HG03066 (cell line): Measurements from ENCODE around the gene IRS1.

Experiments
- ATAC-seq: cut with Tn5 transposase; IDR thresholded peaks from one replicate; pipeline ENCODE4 v1.9.1; 2021; ENCODE audit warnings: low read depth; ENCODE audit not compliant: unreplicated experiment

The IRS1 gene

DNA sequence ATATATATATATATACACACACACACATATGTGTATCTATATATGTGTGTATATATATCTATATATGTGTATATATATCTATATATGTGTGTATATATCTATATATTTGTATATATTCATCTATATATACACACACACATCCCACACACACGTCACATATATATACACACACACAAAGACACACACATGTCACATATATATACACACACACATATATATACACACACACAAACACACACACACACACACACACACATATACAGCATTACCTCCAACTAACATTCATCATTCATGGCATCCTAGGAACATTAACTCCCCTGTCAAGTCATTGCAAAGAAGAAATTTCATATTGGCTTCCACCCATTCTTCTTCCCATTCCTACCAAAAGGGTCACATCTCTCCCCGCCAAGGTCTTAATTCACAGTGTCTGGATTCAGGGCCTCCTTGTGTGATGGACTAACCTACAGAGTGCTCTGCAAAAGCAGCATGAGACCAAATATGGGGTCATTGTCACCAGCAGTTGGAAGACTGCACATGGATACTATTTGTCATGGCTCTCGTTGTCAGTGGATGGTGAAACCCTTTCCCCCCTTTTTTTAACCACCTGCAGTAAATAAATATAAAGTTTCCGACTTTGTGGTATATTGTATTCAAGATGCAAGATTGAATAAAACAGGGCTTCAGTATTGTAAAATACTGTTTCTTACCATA, 67.0 kb downstream of the IRS1 start:
- ATAC-seq: no peak

DNA sequence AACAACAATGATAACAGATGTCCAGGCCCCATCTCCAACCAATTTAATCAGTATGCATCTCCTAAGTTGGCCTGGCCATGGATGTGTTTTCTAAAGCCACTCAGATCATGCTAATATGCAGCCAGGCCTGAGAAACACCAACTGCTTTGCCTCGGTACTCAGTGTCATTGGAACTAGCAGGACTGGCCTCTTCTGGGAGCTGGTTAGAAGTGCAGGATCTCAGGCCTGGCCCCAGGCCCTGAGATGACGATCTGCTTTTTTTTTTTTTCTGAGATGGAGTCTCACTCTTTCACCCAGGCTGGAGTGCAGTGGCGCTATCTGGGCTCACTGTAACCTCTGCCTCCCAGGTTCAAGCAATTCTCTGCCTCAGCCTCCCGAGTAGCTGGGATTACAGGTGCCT, 69.1 kb downstream of the IRS1 start:
- ATAC-seq: no peak

DNA sequence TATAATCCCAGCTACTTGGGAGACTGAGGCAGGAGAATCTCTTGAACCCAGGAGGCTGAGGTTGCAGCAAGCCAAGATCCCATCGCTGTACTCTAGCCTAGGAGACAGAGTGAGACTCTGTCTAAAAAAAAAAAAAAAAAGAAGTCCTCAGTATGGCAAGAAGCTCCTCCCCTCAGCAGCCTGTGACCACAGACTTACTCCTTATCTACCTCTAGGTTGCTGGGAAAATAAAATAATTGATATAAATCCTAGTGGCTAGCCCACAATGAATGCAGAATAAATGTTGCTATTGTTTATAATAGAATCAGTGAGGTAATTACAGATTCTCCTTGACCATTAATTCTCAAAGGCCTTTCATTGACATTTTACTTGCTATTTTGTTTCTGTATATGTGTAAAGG, 70.6 kb downstream of the IRS1 start:
- no peak for ATAC-seq

- no peak for ATAC-seq
Observed at GRCh38 chr2:226727251-226727650, 72.4 kb downstream of the IRS1 start.

- no peak for ATAC-seq
Observed at GRCh38 chr2:226726546-226726945, 73.1 kb downstream of the IRS1 start.

- no peak for ATAC-seq
Observed at GRCh38 chr2:226725126-226725860, 74.3 kb downstream of the IRS1 start.

DNA sequence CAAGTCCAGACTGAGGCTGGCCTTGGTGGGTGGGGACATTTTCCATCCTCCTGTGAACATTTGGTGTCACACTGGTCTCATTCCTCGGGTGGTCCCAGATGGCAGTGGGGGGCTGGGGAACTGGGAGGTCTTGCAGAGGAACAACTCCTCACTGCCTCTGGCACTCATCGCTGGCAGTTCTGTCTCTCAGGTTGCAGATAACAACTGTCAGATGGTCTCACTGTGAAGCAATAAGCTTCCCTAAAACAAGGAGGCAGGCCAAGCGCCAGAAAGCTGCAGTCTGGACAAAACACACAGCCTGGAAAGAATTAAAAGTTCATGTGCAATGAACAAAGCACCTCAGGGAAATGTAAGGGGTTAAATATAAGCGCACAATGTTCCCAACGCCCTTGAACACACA, 78.1 kb downstream of the IRS1 start:
- no peak for ATAC-seq

- no peak for ATAC-seq
Observed at GRCh38 chr2:226720948-226721347, 78.7 kb downstream of the IRS1 start.

GRCh38 chr2:226717719-226718118, 81.9 kb downstream of the IRS1 start:
- no peak for ATAC-seq

GRCh38 chr2:226716126-226716525, 83.5 kb downstream of the IRS1 start:
- ATAC-seq: no peak

- no peak for ATAC-seq
Observed at GRCh38 chr2:226715347-226715990, 84.2 kb downstream of the IRS1 start.

DNA sequence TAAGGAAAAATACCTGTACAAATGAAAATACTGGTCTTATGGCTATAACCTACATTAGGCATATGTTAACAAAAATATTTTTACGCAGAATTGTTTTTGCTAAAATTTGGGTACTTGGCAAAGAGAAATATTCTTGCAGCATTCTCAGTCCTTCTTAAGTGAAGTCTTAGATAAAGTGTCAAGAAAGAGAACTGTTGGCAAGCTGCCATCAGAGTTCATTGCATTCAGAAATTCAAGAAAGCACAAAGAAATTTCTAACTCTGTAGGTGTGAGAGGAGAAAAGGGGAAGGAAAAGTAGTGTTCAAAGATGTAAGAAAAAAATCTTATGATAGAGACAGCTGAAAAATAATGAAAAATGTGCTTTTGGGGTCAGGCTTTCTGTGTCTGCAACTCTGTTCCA, 86.7 kb downstream of the IRS1 start:
- ATAC-seq: no peak

DNA sequence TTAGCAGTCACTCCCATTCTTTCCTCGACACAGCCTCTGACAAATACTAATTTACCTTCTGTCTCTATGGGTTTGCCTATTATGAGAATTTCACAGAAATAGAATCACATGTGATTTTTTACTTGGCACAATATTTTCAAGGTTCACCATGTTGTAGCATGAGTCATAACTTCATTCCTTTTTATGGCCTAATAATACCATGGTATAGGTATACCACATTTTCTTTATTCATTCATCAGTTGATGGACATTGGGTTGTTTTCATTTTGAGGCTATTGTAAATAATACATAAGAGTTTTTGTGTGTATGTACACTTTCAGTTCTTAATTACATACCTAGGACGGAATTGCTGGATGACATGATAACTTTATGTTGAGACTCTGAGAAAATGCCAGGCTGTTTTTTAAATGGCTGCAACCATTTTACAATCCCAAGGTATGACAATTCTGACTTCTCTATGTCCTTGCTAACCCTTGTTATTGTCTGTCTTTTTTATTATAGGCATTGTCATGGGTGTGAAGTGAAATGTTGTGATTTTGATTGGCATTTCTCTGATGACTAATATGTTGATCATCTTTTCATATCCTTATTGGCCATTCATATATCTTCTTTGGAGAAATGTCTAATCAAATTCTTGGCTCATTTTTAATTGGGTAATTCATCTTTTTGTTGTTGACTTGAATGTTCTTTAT, 87.9 kb downstream of the IRS1 start:
- no peak for ATAC-seq

DNA sequence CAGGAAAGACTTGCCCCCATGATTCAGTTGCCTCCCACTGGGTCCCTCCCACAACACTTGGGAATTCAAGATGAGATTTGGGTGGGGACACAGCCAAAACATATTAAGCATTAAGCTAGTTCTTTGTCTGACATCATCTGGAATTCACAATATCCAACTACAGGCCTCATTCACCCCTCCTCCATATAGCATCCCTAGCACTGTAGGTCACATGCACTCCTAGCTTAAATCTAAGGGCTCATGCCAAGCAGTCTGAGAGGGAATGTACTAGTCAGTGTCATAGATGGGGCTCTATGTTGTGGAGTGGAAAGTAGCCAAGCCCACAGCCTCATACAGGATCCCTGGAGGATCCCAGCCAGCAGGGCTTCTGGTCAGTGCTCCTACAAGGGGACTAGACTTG, 92.1 kb downstream of the IRS1 start:
- no peak for ATAC-seq

GRCh38 chr2:226705965-226706364, 93.7 kb downstream of the IRS1 start:
- no peak for ATAC-seq

DNA sequence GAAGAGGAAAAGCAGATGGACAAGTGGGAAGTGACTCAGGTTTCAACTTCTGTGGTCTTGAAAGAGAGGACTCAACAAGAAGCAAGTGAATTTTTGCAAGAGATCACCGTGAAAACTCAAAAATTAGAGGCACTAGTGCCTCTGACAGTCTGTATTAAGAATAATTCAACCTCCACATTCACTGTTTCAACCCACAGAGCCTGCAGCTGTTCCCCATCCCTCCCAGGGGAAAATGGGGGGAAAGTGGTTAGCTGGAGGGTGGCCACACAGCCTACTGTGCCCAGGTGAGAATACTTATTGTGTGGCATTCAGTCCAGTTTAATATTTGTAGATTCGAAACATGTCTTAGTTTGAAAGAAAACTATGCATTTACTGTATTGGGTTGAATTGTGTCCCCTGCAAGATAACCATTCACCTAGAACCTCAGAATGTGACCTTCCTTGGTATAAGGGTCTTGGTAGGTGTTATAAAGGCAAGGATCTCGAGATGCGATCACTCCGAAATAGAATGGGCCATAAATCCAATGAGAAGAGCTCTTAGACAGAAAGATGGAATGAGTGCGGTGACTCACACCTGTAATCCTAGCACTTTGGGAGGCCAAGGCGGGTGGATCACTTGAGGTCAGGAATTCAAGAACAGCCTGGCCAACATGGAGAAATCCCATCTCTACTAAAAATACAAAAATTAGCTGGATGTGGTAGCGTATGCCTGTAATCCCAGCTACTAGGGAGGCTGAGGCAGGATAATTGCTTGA, 94.3 kb downstream of the IRS1 start:
- ATAC-seq: no peak

- ATAC-seq: no peak
Observed at GRCh38 chr2:226703514-226703913, 96.1 kb downstream of the IRS1 start.

DNA sequence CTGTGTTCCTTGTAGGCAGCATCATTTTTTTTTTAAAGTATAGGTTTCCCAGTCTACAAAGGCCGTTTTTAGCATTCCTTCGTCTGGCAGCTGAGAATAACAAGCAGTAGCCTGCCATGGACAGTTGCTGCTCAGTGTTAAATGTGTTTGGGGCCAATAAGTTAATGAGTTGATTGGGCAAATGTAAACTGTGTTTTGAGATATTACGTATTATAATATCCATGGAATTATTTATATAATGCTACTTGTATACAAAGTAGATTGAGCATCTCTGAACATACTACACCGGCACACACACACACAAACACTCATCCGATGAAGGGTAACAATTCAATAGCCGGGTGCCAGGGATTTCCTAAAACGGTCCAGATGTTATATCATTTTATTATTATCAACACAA, 97.2 kb downstream of the IRS1 start:
- ATAC-seq: no peak

DNA sequence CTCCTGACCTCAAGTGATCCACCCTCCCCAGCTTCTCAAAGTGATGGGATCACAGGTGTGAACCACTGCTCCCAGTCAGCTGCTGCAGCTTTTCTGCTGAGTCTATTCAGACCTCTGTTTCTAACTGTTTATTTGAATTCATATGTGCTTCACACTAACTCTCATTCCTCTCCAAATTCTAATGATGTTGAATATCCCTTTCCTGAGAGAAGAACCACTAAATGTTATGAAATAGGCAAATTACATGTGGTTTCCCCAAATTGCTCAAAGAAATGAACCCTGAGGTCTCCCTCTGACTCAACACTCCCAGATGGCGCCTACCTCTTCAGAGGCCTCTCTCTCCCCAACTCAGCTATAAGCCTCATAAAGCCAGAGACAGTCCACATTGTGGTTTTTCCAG, 98.6 kb downstream of the IRS1 start:
- no peak for ATAC-seq

- no peak for ATAC-seq
Observed at GRCh38 chr2:226699321-226699720, 100.3 kb downstream of the IRS1 start.

- no peak for ATAC-seq
Observed at GRCh38 chr2:226698671-226699070, 100.9 kb downstream of the IRS1 start.
